Colonic mucosa (tissue), 4 donors: Measurements from ENCODE around the gene PARP16. TPM values are rescaled to one million over a fixed set of nuclear protein-coding genes. Genes with fewer than 3 reads are reported as not detected.
A peak's percentile ranks its signal among the peaks of the same experiment; 100 is the strongest.

Experiments used
- DNase-seq: peaks from one replicate; pipeline ENCODE4 v3.0.0-alpha.2; 2020
- H3K27ac ChIP-seq: fragments of 200-600 bp; one replicate; pipeline ENCODE4 v1.8.0; 2021
- H3K27me3 ChIP-seq: fragments of 200-600 bp; one replicate; pipeline ENCODE4 v1.8.0; 2021
- H3K36me3 ChIP-seq: fragments of 200-600 bp; one replicate; pipeline ENCODE4 v1.8.0; 2021
- H3K4me1 ChIP-seq: fragments of 200-600 bp; one replicate; pipeline ENCODE4 v1.8.0; 2021; ENCODE audit warnings: mild to moderate bottlenecking
- H3K4me3 ChIP-seq: fragments of 200-600 bp; one replicate; pipeline ENCODE4 v1.8.0; 2021
- H3K9ac ChIP-seq, 2 donors: one replicate each; pipeline ENCODE4 v1.7.0; 2013; ENCODE audit warnings: control low read depth in 2 of 2, low read depth in 2 of 2, low read length in 2 of 2
- H3K9me3 ChIP-seq: fragments of 200-600 bp; one replicate; pipeline ENCODE4 v1.8.0; 2021
- CTCF ChIP-seq: fragments of 200-600 bp; IDR thresholded peaks from one replicate; pipeline ENCODE4 v1.8.0; 2022; ENCODE audit warnings: antibody characterized with exemption, mild to moderate bottlenecking
- intact Hi-C: fragments of 100-400 bp; cut with DNase I; formaldehyde crosslinking; loops from one replicate; pipeline ENCODE4 v1.14.1; 2022
- total RNA-seq, 2 donors: library from RNA; stranded (reverse); fragmentation: NEBNext Ultra II Directional in 1 of 2; extraction: Animal tissue kit (Norgen Biotek cat#: 25700) in 1 of 2; gene quantifications; one replicate each; pipeline ENCODE4 v1.2.1, GENCODE V29; 2021
- donor health status: healthy.
- donor health status: DM: no; HTN: no; CAD: no.
- donor health status: DM: no; HTN: no; CAD: no.

PARP16 gene
- total RNA-seq, 2 donors from 2014 or later = 9.5 to 9.9 TPM

- Histone ChIP-seq H3K4me3 (no peak overlapping the region), H3K27me3 (no peaks in the 10 kb centered on the region), H3K4me1 (no peaks in the 10 kb centered on the region), H3K9ac (no peak overlapping the region), H3K27ac (no peak overlapping the region), H3K9me3 (no peaks in the 10 kb centered on the region), H3K36me3 (no peaks in the 10 kb centered on the region)
- no peak for TF ChIP-seq CTCF
- no peak for DNase-seq
- intact Hi-C loops = no loop called here
These were observed 71.2 kb downstream of the PARP16 start for GRCh38 chr15:65215496-65215895.

GRCh38 chr15:65214010-65214409, 72.7 kb downstream of the PARP16 start:
- Histone ChIP-seq H3K27me3 (no peaks in the 10 kb centered on the region), H3K27ac (no peak overlapping the region), H3K9ac (no peak overlapping the region), H3K36me3 (no peaks in the 10 kb centered on the region), H3K4me3 (no peak overlapping the region), H3K9me3 (no peaks in the 10 kb centered on the region), H3K4me1 (no peaks in the 10 kb centered on the region)
- TF ChIP-seq CTCF = no peak
- DNase-seq = no peak
- intact Hi-C loops = no loop called here

- no peak overlapping the region for H3K27ac ChIP-seq
- no peaks in the 10 kb centered on the region for H3K36me3 ChIP-seq
- H3K9ac ChIP-seq = no peak overlapping the region
- H3K4me3 ChIP-seq = no peak overlapping the region
- no peaks in the 10 kb centered on the region for H3K9me3 ChIP-seq
- H3K27me3 ChIP-seq = no peaks in the 10 kb centered on the region
- intact Hi-C loops = no loop called here
- no peak for TF ChIP-seq CTCF
- no peaks in the 10 kb centered on the region for H3K4me1 ChIP-seq
- no peak for DNase-seq
These were observed 73.4 kb downstream of the PARP16 start for GRCh38 chr15:65213241-65213640.

- H3K4me3 ChIP-seq = no peak overlapping the region
- H3K27me3 ChIP-seq = no peaks in the 10 kb centered on the region
- H3K36me3 ChIP-seq = no peaks in the 10 kb centered on the region
- no peak overlapping the region for H3K27ac ChIP-seq
- intact Hi-C loops = no loop called here
- H3K9me3 ChIP-seq = no peaks in the 10 kb centered on the region
- no peak overlapping the region for H3K9ac ChIP-seq
- no peak for DNase-seq
- peak; percentile 28 for TF ChIP-seq CTCF
- no peaks in the 10 kb centered on the region for H3K4me1 ChIP-seq
These were observed 74.6 kb downstream of the PARP16 start for GRCh38 chr15:65212097-65212496.

- Histone ChIP-seq H3K4me3 (no peak overlapping the region), H3K9ac (no peak overlapping the region), H3K9me3 (no peaks in the 10 kb centered on the region), H3K4me1 (no peaks in the 10 kb centered on the region), H3K27ac (no peak overlapping the region), H3K36me3 (no peaks in the 10 kb centered on the region), H3K27me3 (no peaks in the 10 kb centered on the region)
- no peak for TF ChIP-seq CTCF
- DNase-seq = peak; percentile 25
- intact Hi-C loops = no loop called here
These were observed 75.2 kb downstream of the PARP16 start for GRCh38 chr15:65211482-65211982.
